Endothelial cell of umbilical vein (primary cell): Measurements from ENCODE around the gene ZBTB18. TPM values are rescaled to one million over a fixed set of nuclear protein-coding genes. Genes with fewer than 3 reads are reported as not detected.
A peak's percentile ranks its signal among the peaks of the same experiment; 100 is the strongest.

Experiments used
- BruUV-seq: library from RNA; stranded (reverse); fragments of 400-500 nt; replicated peaks from 2 replicates; lab custom pipeline; 2021; lab: Mats Ljungman, UMichigan
- CTCF ChIA-PET: fragments of 300-600, 350-600 bp; sonication (Branson Sonifier 250); formaldehyde crosslinking; loops from one replicate; lab custom pipeline; 2021; ENCODE audit warnings: antibody characterized with exemption, inconsistent platforms; lab: Charles Lee
- POLR2A ChIA-PET: fragments of 300-600, 350-600 bp; sonication (Branson Sonifier 250); formaldehyde crosslinking; loops from one replicate; lab custom pipeline; 2021; ENCODE audit warnings: antibody characterized with exemption, inconsistent platforms; lab: Charles Lee
- DNase-seq: peaks from one replicate; pipeline ENCODE4 v3.0.0-alpha.2; 2011; ENCODE audit warnings: low read depth, low spot score
- FAIRE-seq: peaks from 2 replicates; lab custom pipeline; 2011; peaks lifted over from hg19 to GRCh38; lab: Jason Lieb, UNC
- H2AFZ ChIP-seq: 2 replicates; pipeline ENCODE4 v1.6.0; 2012; ENCODE audit warnings: low read depth, low read length, control low read depth, inconsistent platforms
- H3K27ac ChIP-seq: 2 replicates; pipeline ENCODE4 v1.5.1; 2011; ENCODE audit warnings: low read depth, mild to moderate bottlenecking, control low read depth, low read length, moderate library complexity; ENCODE audit not compliant: insufficient read depth
- H3K27me3 ChIP-seq, 2 experiments: 2 replicates each; pipeline versions ENCODE4 v1.6.0 to v1.6.1; 2011; ENCODE audit warnings: low read length in 2 of 2, mixed read lengths in 1 of 2; ENCODE audit not compliant: control insufficient read depth in 2 of 2, insufficient read depth in 2 of 2
- H3K36me3 ChIP-seq, 2 experiments: 2 replicates in 1 of 2; 3 replicates in 1 of 2; pipeline ENCODE4 v1.5.1; 2011; ENCODE audit warnings: low read length in 2 of 2, mild to moderate bottlenecking in 1 of 2, moderate library complexity in 1 of 2; ENCODE audit not compliant: control insufficient read depth in 2 of 2, insufficient read depth in 2 of 2; ENCODE audit errors: extremely low read depth in 1 of 2
- H3K4me1 ChIP-seq: 3 replicates; pipeline ENCODE4 v1.5.1; 2011; ENCODE audit warnings: mild to moderate bottlenecking, low read length; ENCODE audit not compliant: control insufficient read depth, insufficient read depth; ENCODE audit errors: extremely low read depth
- H3K4me2 ChIP-seq: 2 replicates; pipeline ENCODE4 v1.6.1; 2011; ENCODE audit warnings: low read length, control low read depth, mixed read lengths; ENCODE audit not compliant: insufficient read depth
- H3K4me3 ChIP-seq, 3 experiments: fragments of 200-600 bp in 1 of 3; sonication (generic), shearing (Covaris generic) in 1 of 3; replicated peaks in 1 of 3; 2 replicates each; pipeline ENCODE4 v1.5.1; 2011 to 2016; ENCODE audit warnings: control low read depth in 3 of 3, low read length in 3 of 3, mild to moderate bottlenecking in 2 of 3, inconsistent platforms in 1 of 3, low read depth in 1 of 3, moderate library complexity in 1 of 3; ENCODE audit not compliant: insufficient read depth in 1 of 3
- H3K79me2 ChIP-seq: 2 replicates; pipeline ENCODE4 v1.6.0; 2012; ENCODE audit warnings: low read length, inconsistent platforms; ENCODE audit not compliant: control insufficient read depth, insufficient read depth
- H3K9ac ChIP-seq: replicated peaks from 2 replicates; pipeline ENCODE3; 2011; ENCODE audit warnings: low read length, control low read depth; ENCODE audit not compliant: insufficient read depth; ENCODE audit errors: extremely low read depth
- H3K9me1 ChIP-seq: replicated peaks from 3 replicates; pipeline ENCODE4 v1.6.0; 2011; ENCODE audit warnings: mild to moderate bottlenecking, low read length; ENCODE audit not compliant: control insufficient read depth, insufficient read depth; ENCODE audit errors: extremely low read depth
- H3K9me3 ChIP-seq: replicated peaks from 2 replicates; pipeline ENCODE4 v1.5.1; 2012; ENCODE audit warnings: low read length, inconsistent platforms; ENCODE audit not compliant: control insufficient read depth, insufficient read depth
- H4K20me1 ChIP-seq: replicated peaks from 2 replicates; pipeline ENCODE3; 2011; ENCODE audit warnings: mild to moderate bottlenecking, low read length; ENCODE audit not compliant: control insufficient read depth, insufficient read depth; ENCODE audit errors: extremely low read depth
- CTCF ChIP-seq, 2 donors: IDR thresholded peaks; 1 replicate in 1 of 2; 2 replicates in 1 of 2; pipeline ENCODE4 v1.5.1; 2011; ENCODE audit warnings: low read length in 2 of 2, mild to moderate bottlenecking in 2 of 2, moderate library complexity in 2 of 2, control low read depth in 1 of 2, inconsistent platforms in 1 of 2, low read depth in 1 of 2; ENCODE audit not compliant: insufficient read depth in 1 of 2; ENCODE audit errors: extremely low read depth in 1 of 2
- EZH2 ChIP-seq: IDR thresholded peaks from 2 replicates; pipeline ENCODE4 v1.6.1; 2012; ENCODE audit warnings: borderline replicate concordance, low read depth, mild to moderate bottlenecking, moderate library complexity, low read length, inconsistent platforms; ENCODE audit not compliant: severe bottlenecking
- FOS ChIP-seq: IDR thresholded peaks from 2 replicates; pipeline ENCODE4 v1.6.1; 2011; ENCODE audit warnings: mild to moderate bottlenecking, low read length, moderate library complexity, borderline replicate concordance; ENCODE audit not compliant: insufficient read depth
- GATA2 ChIP-seq: IDR thresholded peaks from 2 replicates; pipeline ENCODE4 v1.7.0; 2011; ENCODE audit warnings: low read depth, mild to moderate bottlenecking, moderate library complexity, mixed read lengths, low read length; ENCODE audit not compliant: insufficient read length, insufficient read depth
- JUN ChIP-seq: IDR thresholded peaks from 2 replicates; pipeline ENCODE4 v1.6.1; 2011; ENCODE audit warnings: borderline replicate concordance, low read depth; ENCODE audit not compliant: insufficient read length, insufficient read depth
- MAX ChIP-seq: IDR thresholded peaks from 2 replicates; pipeline ENCODE4 v1.6.1; 2011; ENCODE audit not compliant: insufficient read depth, insufficient read length
- MYC ChIP-seq: IDR thresholded peaks from one replicate; pipeline ENCODE4 v1.6.1; 2011; ENCODE audit warnings: mild to moderate bottlenecking, low read depth, low read length
- POLR2A ChIP-seq: IDR thresholded peaks from 2 replicates; pipeline ENCODE4 v1.6.1; 2012; ENCODE audit warnings: low read depth, mild to moderate bottlenecking, control low read depth, low read length
- POLR2AphosphoS5 ChIP-seq: IDR thresholded peaks from 2 replicates; pipeline ENCODE4 v1.6.1; 2012; ENCODE audit warnings: low read depth, mild to moderate bottlenecking, control low read depth, low read length, moderate library complexity; ENCODE audit not compliant: insufficient read depth
- dilution Hi-C: fragments of 300-500 bp; cut with MboI; formaldehyde crosslinking; loops from one replicate; pipeline ENCODE4 v1.15.0; 2019; ENCODE audit warnings: low sequenced_read_pairs; ENCODE audit not compliant: extremely low pct_ligation_motif_present
- intact Hi-C: fragments of 100-400 bp; cut with micrococcal nuclease; formaldehyde crosslinking; loops from one replicate; pipeline ENCODE4 v1.10.0; 2022
- polyA plus RNA-seq, 4 experiments: library from polyadenylated mRNA; depleted of rRNA in 3 of 4; stranded (reverse) in 3 of 4; unstranded in 1 of 4; fragments of >200 nt; gene quantifications; 2 replicates each; pipeline versions ENCODE4 v1.2.1 to v1.2.3, GENCODE V29; 2011 to 2012; ENCODE audit warnings: missing spikeins in 1 of 4
- total RNA-seq: library from RNA; stranded (reverse); gene quantifications from 2 replicates; pipeline ENCODE4 v1.2.3, GENCODE V29; 2021

Gene ZBTB18
- total and polyA plus RNA-seq, 2 donors (not counting 3 experiments of a cell fraction or from before 2014, with no cell fraction given), result 15.5 to 21.1 TPM

- H3K27ac ChIP-seq, result no peak overlapping the region
- intact Hi-C loops (loop anchor here (5.0 kb wide), 1 partner anchor 49 kb away; no protein-coding TSS in a partner anchor), dilution Hi-C loops (no loop called here)
- BruUV-seq, result no TSS peak
- H3K4me2 ChIP-seq, result no peak overlapping the region
- no peaks in the 10 kb centered on the region for H3K9me1 ChIP-seq
- no peak overlapping the region for H3K9ac ChIP-seq
- peak; percentile 52 for DNase-seq
- no peak for TF ChIP-seq JUN
- TF ChIP-seq MYC, result no peak
- no peak for TF ChIP-seq EZH2
- TF ChIP-seq CTCF (IDR thresholded peaks at IDR 0.05; ENCODE audit: extremely low read depth in 1 of 2, insufficient read depth in 1 of 2, low read depth in 1 of 2, low read length in 2 of 2), result no peak
- no peak for TF ChIP-seq POLR2A
- TF ChIP-seq MAX, result no peak
- no peak for TF ChIP-seq FOS
- TF ChIP-seq POLR2AphosphoS5, result no peak
- no peak for TF ChIP-seq GATA2
- H4K20me1 ChIP-seq, result no peaks in the 10 kb centered on the region
- no peak overlapping the region for H3K4me3 ChIP-seq
- H3K27me3 ChIP-seq, result peaks cover 5% of the 10 kb centered on the region in 2 experiments
- peak; percentile 80 for FAIRE-seq
- ChIA-PET POLR2A (no interaction called here), CTCF (interaction anchor here (1.3 kb wide), 1 partner anchor 43 kb away, joined by 3 read pairs; no protein-coding TSS in a partner anchor)
- no peak overlapping the region for H2AFZ ChIP-seq
- H3K36me3 ChIP-seq, result no peaks in the 10 kb centered on the region
- H3K9me3 ChIP-seq, result no peaks in the 10 kb centered on the region
- H3K79me2 ChIP-seq, result no peaks in the 10 kb centered on the region
- H3K4me1 ChIP-seq, result no peaks in the 10 kb centered on the region
Measured at GRCh38 chr1:244088161-244088560, 37.1 kb downstream of the ZBTB18 start.
